ENCODE data around the gene ITGA8.
"Not testable (repeated sequence)": the region's sequence is repeated elsewhere in the genome, so short reads cannot be mapped to it uniquely, and the experiment has no call there.

DNA sequence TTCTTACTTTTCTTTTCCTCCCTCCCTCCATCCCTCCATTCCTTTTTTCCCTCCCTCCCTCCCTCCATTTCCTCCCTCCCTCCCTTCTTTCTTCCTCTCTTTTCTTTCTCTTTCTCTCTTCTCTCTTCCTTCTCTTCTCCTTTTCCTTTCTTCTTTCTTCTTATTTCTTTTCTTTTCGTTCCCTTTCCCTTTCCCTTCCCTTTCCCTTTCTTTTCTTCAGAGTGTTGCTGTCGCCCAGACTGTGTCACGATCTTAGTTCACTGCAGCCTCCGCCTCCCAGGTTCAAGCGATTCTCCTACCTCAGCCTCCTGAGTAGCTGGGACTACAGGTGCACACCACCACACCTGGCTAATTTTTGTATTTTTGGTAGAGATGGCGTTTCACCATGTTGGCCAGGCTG is 42.5 kb upstream of the ITGA8 start:
- TF ChIP-seq, protein P1, sequence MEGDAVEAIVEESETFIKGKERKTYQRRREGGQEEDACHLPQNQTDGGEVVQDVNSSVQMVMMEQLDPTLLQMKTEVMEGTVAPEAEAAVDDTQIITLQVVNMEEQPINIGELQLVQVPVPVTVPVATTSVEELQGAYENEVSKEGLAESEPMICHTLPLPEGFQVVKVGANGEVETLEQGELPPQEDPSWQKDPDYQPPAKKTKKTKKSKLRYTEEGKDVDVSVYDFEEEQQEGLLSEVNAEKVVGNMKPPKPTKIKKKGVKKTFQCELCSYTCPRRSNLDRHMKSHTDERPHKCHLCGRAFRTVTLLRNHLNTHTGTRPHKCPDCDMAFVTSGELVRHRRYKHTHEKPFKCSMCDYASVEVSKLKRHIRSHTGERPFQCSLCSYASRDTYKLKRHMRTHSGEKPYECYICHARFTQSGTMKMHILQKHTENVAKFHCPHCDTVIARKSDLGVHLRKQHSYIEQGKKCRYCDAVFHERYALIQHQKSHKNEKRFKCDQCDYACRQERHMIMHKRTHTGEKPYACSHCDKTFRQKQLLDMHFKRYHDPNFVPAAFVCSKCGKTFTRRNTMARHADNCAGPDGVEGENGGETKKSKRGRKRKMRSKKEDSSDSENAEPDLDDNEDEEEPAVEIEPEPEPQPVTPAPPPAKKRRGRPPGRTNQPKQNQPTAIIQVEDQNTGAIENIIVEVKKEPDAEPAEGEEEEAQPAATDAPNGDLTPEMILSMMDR (IDR thresholded peaks at IDR 0.05): not testable (repeated sequence)
- TF ChIP-seq EZH2 (IDR thresholded peaks at IDR 0.05; ENCODE audit: borderline replicate concordance, insufficient read depth, low read depth, low read length, poor library complexity, severe bottlenecking): not testable (repeated sequence)
